Measurements from ENCODE around the gene ZNF678. TPM values are rescaled to one million over a fixed set of nuclear protein-coding genes. Genes with fewer than 3 reads are reported as not detected.

Gene ZNF678
- total RNA-seq, 2 donors from 2014 or later = 17.0 to 21.4 TPM

- H3K36me3 ChIP-seq = no peaks in the 10 kb centered on the region
- H3K27me3 ChIP-seq (replicated peaks; ENCODE audit: insufficient read depth) = no peaks in the 10 kb centered on the region
- H3K4me3 ChIP-seq = no peak overlapping the region
- H3K27ac ChIP-seq = no peak overlapping the region
- WGBS = 51% methylated on average over 27 of the region's 27 CpGs
- no peaks in the 10 kb centered on the region for H3K9me3 ChIP-seq
- no peak for DNase-seq (ENCODE audit: low spot score)
- H3K4me1 ChIP-seq (replicated peaks) = no peaks in the 10 kb centered on the region
- no peak for TF ChIP-seq POLR2AphosphoS5 (IDR thresholded peaks at IDR 0.05)
- intact Hi-C loops (cut with DNase I) = no loop called here
Observed at GRCh38 chr1:227559499-227559898, 3.9 kb upstream of the ZNF678 start.

GRCh38 chr1:227559926-227560325 is 3.4 kb upstream of the ZNF678 start:
- Histone ChIP-seq H3K4me1 (replicated peaks) (no peaks in the 10 kb centered on the region), H3K27me3 (replicated peaks; ENCODE audit: insufficient read depth) (no peaks in the 10 kb centered on the region), H3K4me3 (no peak overlapping the region), H3K9me3 (no peaks in the 10 kb centered on the region), H3K27ac (no peak overlapping the region), H3K36me3 (no peaks in the 10 kb centered on the region)
- DNase-seq (ENCODE audit: low spot score) = no peak
- WGBS = 81% methylated on average over 12 of the region's 12 CpGs
- intact Hi-C loops (cut with DNase I) = loop anchor here (5.0 kb wide), 1 partner anchor 177 kb away; the partner anchor contains the start of genes JMJD4 and SNAP47
- no peak for TF ChIP-seq POLR2AphosphoS5 (IDR thresholded peaks at IDR 0.05)
- TF ChIP-seq, protein P1, sequence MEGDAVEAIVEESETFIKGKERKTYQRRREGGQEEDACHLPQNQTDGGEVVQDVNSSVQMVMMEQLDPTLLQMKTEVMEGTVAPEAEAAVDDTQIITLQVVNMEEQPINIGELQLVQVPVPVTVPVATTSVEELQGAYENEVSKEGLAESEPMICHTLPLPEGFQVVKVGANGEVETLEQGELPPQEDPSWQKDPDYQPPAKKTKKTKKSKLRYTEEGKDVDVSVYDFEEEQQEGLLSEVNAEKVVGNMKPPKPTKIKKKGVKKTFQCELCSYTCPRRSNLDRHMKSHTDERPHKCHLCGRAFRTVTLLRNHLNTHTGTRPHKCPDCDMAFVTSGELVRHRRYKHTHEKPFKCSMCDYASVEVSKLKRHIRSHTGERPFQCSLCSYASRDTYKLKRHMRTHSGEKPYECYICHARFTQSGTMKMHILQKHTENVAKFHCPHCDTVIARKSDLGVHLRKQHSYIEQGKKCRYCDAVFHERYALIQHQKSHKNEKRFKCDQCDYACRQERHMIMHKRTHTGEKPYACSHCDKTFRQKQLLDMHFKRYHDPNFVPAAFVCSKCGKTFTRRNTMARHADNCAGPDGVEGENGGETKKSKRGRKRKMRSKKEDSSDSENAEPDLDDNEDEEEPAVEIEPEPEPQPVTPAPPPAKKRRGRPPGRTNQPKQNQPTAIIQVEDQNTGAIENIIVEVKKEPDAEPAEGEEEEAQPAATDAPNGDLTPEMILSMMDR (IDR thresholded peaks at IDR 0.05) = no peak
- TF ChIP-seq POLR2A (IDR thresholded peaks at IDR 0.05) = no peak

- Histone ChIP-seq H3K27ac (no peak overlapping the region), H3K4me1 (replicated peaks) (no peaks in the 10 kb centered on the region), H3K27me3 (replicated peaks; ENCODE audit: insufficient read depth) (no peaks in the 10 kb centered on the region), H3K9me3 (no peaks in the 10 kb centered on the region), H3K36me3 (no peaks in the 10 kb centered on the region), H3K4me3 (no peak overlapping the region)
- 41% methylated on average over 54 of the region's 57 CpGs for WGBS
- intact Hi-C loops (cut with DNase I) = loop anchor here (5.0 kb wide), 1 partner anchor 177 kb away; the partner anchor contains the start of genes JMJD4 and SNAP47
- DNase-seq (ENCODE audit: low spot score) = no peak
- TF ChIP-seq, protein P1 (IDR thresholded peaks at IDR 0.05) = no peak
- TF ChIP-seq POLR2A (IDR thresholded peaks at IDR 0.05) = no peak
- TF ChIP-seq POLR2AphosphoS5 (IDR thresholded peaks at IDR 0.05) = no peak
Observed at GRCh38 chr1:227560393-227561173, 2.8 kb upstream of the ZNF678 start.

GRCh38 chr1:227561241-227561907 is 2.0 kb upstream of the ZNF678 start:
- Histone ChIP-seq H3K4me3 (no peak overlapping the region), H3K27ac (no peak overlapping the region), H3K36me3 (no peaks in the 10 kb centered on the region), H3K9me3 (no peaks in the 10 kb centered on the region), H3K4me1 (replicated peaks) (no peaks in the 10 kb centered on the region), H3K27me3 (replicated peaks; ENCODE audit: insufficient read depth) (no peaks in the 10 kb centered on the region)
- intact Hi-C loops (cut with DNase I) = loop anchor here (5.0 kb wide), 1 partner anchor 176 kb away; the partner anchor contains the start of genes JMJD4 and SNAP47
- WGBS = 67% methylated on average over 43 of the region's 43 CpGs
- TF ChIP-seq, protein P1 (IDR thresholded peaks at IDR 0.05) = no peak
- TF ChIP-seq POLR2A (IDR thresholded peaks at IDR 0.05) (no peak), POLR2AphosphoS5 (IDR thresholded peaks at IDR 0.05) (no peak)
- no peak for DNase-seq (ENCODE audit: low spot score)

DNA sequence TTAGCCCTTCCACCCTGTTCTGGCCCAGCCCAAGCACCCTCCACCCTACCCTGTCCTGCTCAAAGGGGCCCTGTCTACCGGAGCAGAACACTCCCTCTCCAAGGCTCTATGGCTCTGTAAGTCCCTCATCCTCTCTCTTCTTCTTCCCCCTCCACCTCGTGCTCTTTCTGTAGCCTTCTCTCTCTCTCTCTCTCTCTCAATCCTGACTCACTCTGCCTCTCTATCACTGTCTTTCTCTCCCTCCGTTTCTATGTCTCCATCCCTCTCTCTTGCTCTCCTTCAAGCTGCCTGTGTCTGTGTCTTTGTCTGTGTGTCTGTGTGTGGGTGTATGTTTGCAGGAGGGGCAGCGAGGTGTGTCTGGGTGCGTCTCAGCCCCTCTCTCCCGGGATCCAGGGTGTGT is 1.3 kb upstream of the ZNF678 start:
- no peaks in the 10 kb centered on the region for H3K9me3 ChIP-seq
- H3K4me1 ChIP-seq (replicated peaks) = no peaks in the 10 kb centered on the region
- WGBS = 90% methylated on average over 6 of the region's 6 CpGs
- H3K27me3 ChIP-seq (replicated peaks; ENCODE audit: insufficient read depth) = no peaks in the 10 kb centered on the region
- H3K4me3 ChIP-seq = no peak overlapping the region
- no peaks in the 10 kb centered on the region for H3K36me3 ChIP-seq
- TF ChIP-seq POLR2AphosphoS5 (IDR thresholded peaks at IDR 0.05) (no peak), POLR2A (IDR thresholded peaks at IDR 0.05) (no peak)
- TF ChIP-seq, protein P1 (IDR thresholded peaks at IDR 0.05) = no peak
- intact Hi-C loops (cut with DNase I) = loop anchor here (5.0 kb wide), 1 partner anchor 175 kb away; the partner anchor contains the start of genes JMJD4 and SNAP47
- no peak overlapping the region for H3K27ac ChIP-seq
- no peak for DNase-seq (ENCODE audit: low spot score)
